ENCODE results near the gene WIPF3.

Gene WIPF3

GRCh38 chr7:29806995-29807841 is 910 bp downstream of the WIPF3 start:
- no peak for TF ChIP-seq CTCF (IDR thresholded peaks at IDR 0.05; ENCODE audit: low read depth, low read length)
- Histone ChIP-seq H3K9me3 (no peaks in the 10 kb centered on the region), H3K4me3 (ENCODE audit: low read depth, low read length) (no peak overlapping the region), H3K4me1 (no peaks in the 10 kb centered on the region), H3K27me3 (peaks cover 84% of the 10 kb centered on the region), H3K36me3 (no peaks in the 10 kb centered on the region)
- DNase-seq, result no peak

GRCh38 chr7:29808075-29808801 is 1.9 kb downstream of the WIPF3 start:
- Histone ChIP-seq H3K4me1 (no peaks in the 10 kb centered on the region), H3K9me3 (no peaks in the 10 kb centered on the region), H3K36me3 (no peaks in the 10 kb centered on the region), H3K27me3 (peaks cover 81% of the 10 kb centered on the region), H3K4me3 (ENCODE audit: low read depth, low read length) (no peak overlapping the region)
- no peak for TF ChIP-seq CTCF (IDR thresholded peaks at IDR 0.05; ENCODE audit: low read depth, low read length)
- no peak for DNase-seq

GRCh38 chr7:29809533-29810155 is 3.3 kb downstream of the WIPF3 start:
- DNase-seq, result no peak
- H3K4me3 ChIP-seq (ENCODE audit: low read depth, low read length), result no peak overlapping the region
- no peaks in the 10 kb centered on the region for H3K9me3 ChIP-seq
- H3K4me1 ChIP-seq, result no peaks in the 10 kb centered on the region
- H3K36me3 ChIP-seq, result no peaks in the 10 kb centered on the region
- no peak for TF ChIP-seq CTCF (IDR thresholded peaks at IDR 0.05; ENCODE audit: low read depth, low read length)
- H3K27me3 ChIP-seq, result peaks cover 74% of the 10 kb centered on the region

- Histone ChIP-seq H3K36me3 (no peaks in the 10 kb centered on the region), H3K4me3 (ENCODE audit: low read depth, low read length) (no peak overlapping the region), H3K4me1 (no peaks in the 10 kb centered on the region), H3K9me3 (no peaks in the 10 kb centered on the region), H3K27me3 (peaks cover 68% of the 10 kb centered on the region)
- no peak for DNase-seq
- no peak for TF ChIP-seq CTCF (IDR thresholded peaks at IDR 0.05; ENCODE audit: low read depth, low read length)
Observed at GRCh38 chr7:29810297-29810696, 4.0 kb downstream of the WIPF3 start.

GRCh38 chr7:29810813-29811482 is 4.6 kb downstream of the WIPF3 start:
- Histone ChIP-seq H3K36me3 (no peaks in the 10 kb centered on the region), H3K4me3 (ENCODE audit: low read depth, low read length) (no peak overlapping the region), H3K27me3 (peaks cover 61% of the 10 kb centered on the region), H3K4me1 (no peaks in the 10 kb centered on the region), H3K9me3 (no peaks in the 10 kb centered on the region)
- no peak for DNase-seq
- no peak for TF ChIP-seq CTCF (IDR thresholded peaks at IDR 0.05; ENCODE audit: low read depth, low read length)

Data from BE2C (cell line).